Activated T-cell treated with anti-CD3 and anti-CD28 coated beads, Interleukin-2, amount 50 U/mL, for 24 hours (primary cell): ENCODE measurements around the gene WDR70.
"Not testable (repeated sequence)": the region's sequence is repeated elsewhere in the genome, so short reads cannot be mapped to it uniquely, and the experiment has no call there.

Source experiments
- DNase-seq: peaks from one replicate; pipeline ENCODE4 v3.0.0-alpha.2; 2020
- H3K27ac Mint-ChIP-seq: 2 replicates; pipeline ENCODE4 v1.8.0; 2020; ENCODE audit warnings: mild to moderate bottlenecking, mixed read lengths
- H3K27me3 Mint-ChIP-seq: 2 replicates; pipeline ENCODE4 v1.8.0; 2020; ENCODE audit warnings: mixed read lengths
- H3K36me3 Mint-ChIP-seq: 2 replicates; pipeline ENCODE4 v1.8.0; 2020; ENCODE audit warnings: low read depth, mixed read lengths
- H3K4me1 Mint-ChIP-seq: 2 replicates; pipeline ENCODE4 v1.8.0; 2020; ENCODE audit warnings: low read depth, mixed read lengths
- H3K4me3 Mint-ChIP-seq: 2 replicates; pipeline ENCODE4 v1.8.0; 2020; ENCODE audit warnings: mild to moderate bottlenecking, moderate library complexity, mixed read lengths
- H3K9me3 Mint-ChIP-seq: 2 replicates; pipeline ENCODE4 v1.8.0; 2020; ENCODE audit warnings: mixed read lengths

The WDR70 gene

GRCh38 chr5:37665889-37666288 is 286.8 kb downstream of the WDR70 start:
- no peak overlapping the region for H3K27ac Mint-ChIP-seq
- no peaks in the 10 kb centered on the region for H3K27me3 Mint-ChIP-seq
- no peak overlapping the region for H3K4me3 Mint-ChIP-seq
- no peak for DNase-seq
- peaks cover 8% of the 10 kb centered on the region for H3K4me1 Mint-ChIP-seq
- no peaks in the 10 kb centered on the region for H3K9me3 Mint-ChIP-seq
- peaks cover 32% of the 10 kb centered on the region for H3K36me3 Mint-ChIP-seq

- Mint-ChIP-seq H3K27ac (no peak overlapping the region), H3K27me3 (no peaks in the 10 kb centered on the region), H3K4me3 (no peak overlapping the region), H3K36me3 (peaks cover 31% of the 10 kb centered on the region), H3K9me3 (no peaks in the 10 kb centered on the region), H3K4me1 (peaks cover 22% of the 10 kb centered on the region)
- DNase-seq, result no peak
These were observed 288.3 kb downstream of the WDR70 start for GRCh38 chr5:37667430-37667829.

- H3K9me3 Mint-ChIP-seq, result no peaks in the 10 kb centered on the region
- peaks cover 27% of the 10 kb centered on the region for H3K36me3 Mint-ChIP-seq
- H3K27me3 Mint-ChIP-seq, result no peaks in the 10 kb centered on the region
- DNase-seq, result no peak
- peaks cover 25% of the 10 kb centered on the region for H3K4me1 Mint-ChIP-seq
- H3K27ac Mint-ChIP-seq, result no peak overlapping the region
- no peak overlapping the region for H3K4me3 Mint-ChIP-seq
These were observed 288.7 kb downstream of the WDR70 start for GRCh38 chr5:37667846-37668245.

- Mint-ChIP-seq H3K4me3 (no peak overlapping the region), H3K36me3 (peaks cover 23% of the 10 kb centered on the region), H3K27ac (no peak overlapping the region), H3K9me3 (no peaks in the 10 kb centered on the region), H3K4me1 (peaks cover 27% of the 10 kb centered on the region), H3K27me3 (no peaks in the 10 kb centered on the region)
- DNase-seq, result no peak
These were observed 289.5 kb downstream of the WDR70 start for GRCh38 chr5:37668524-37669047.

GRCh38 chr5:37672118-37672588 is 293.0 kb downstream of the WDR70 start:
- H3K36me3 Mint-ChIP-seq, result peaks cover 20% of the 10 kb centered on the region
- H3K9me3 Mint-ChIP-seq, DNase-seq, H3K27me3 Mint-ChIP-seq, H3K4me3 Mint-ChIP-seq, H3K27ac Mint-ChIP-seq: not testable (repeated sequence)
- peaks cover 25% of the 10 kb centered on the region for H3K4me1 Mint-ChIP-seq

- not testable (repeated sequence) for H3K27me3 Mint-ChIP-seq, H3K4me3 Mint-ChIP-seq, H3K27ac Mint-ChIP-seq, DNase-seq, H3K9me3 Mint-ChIP-seq
- Mint-ChIP-seq H3K4me1 (peaks cover 25% of the 10 kb centered on the region), H3K36me3 (peaks cover 18% of the 10 kb centered on the region)
These were observed 295.2 kb downstream of the WDR70 start for GRCh38 chr5:37674361-37674760.

- DNase-seq, H3K27me3 Mint-ChIP-seq, H3K4me3 Mint-ChIP-seq, H3K27ac Mint-ChIP-seq: not testable (repeated sequence)
- Mint-ChIP-seq H3K4me1 (peaks cover 10% of the 10 kb centered on the region), H3K36me3 (peaks cover 58% of the 10 kb centered on the region), H3K9me3 (peaks cover 22% of the 10 kb centered on the region)
These were observed 300.2 kb downstream of the WDR70 start for GRCh38 chr5:37679326-37679725.

GRCh38 chr5:37679903-37680302 is 300.8 kb downstream of the WDR70 start:
- peaks cover 62% of the 10 kb centered on the region for H3K36me3 Mint-ChIP-seq
- peaks cover 10% of the 10 kb centered on the region for H3K4me1 Mint-ChIP-seq
- not testable (repeated sequence) for H3K27me3 Mint-ChIP-seq, H3K27ac Mint-ChIP-seq, H3K4me3 Mint-ChIP-seq, DNase-seq
- peaks cover 22% of the 10 kb centered on the region for H3K9me3 Mint-ChIP-seq

- H3K27me3 Mint-ChIP-seq, result no peaks in the 10 kb centered on the region
- H3K27ac Mint-ChIP-seq, result no peak overlapping the region
- H3K4me3 Mint-ChIP-seq, result no peak overlapping the region
- H3K9me3 Mint-ChIP-seq, result peaks cover 16% of the 10 kb centered on the region
- DNase-seq, result no peak
- peaks cover 10% of the 10 kb centered on the region for H3K4me1 Mint-ChIP-seq
- H3K36me3 Mint-ChIP-seq, result peaks cover 67% of the 10 kb centered on the region
These were observed 304.0 kb downstream of the WDR70 start for GRCh38 chr5:37683072-37683471.

GRCh38 chr5:37685211-37685610 is 306.1 kb downstream of the WDR70 start:
- H3K4me3 Mint-ChIP-seq, result no peak overlapping the region
- H3K9me3 Mint-ChIP-seq, result peaks cover 14% of the 10 kb centered on the region
- H3K27me3 Mint-ChIP-seq, result no peaks in the 10 kb centered on the region
- no peak for DNase-seq
- H3K4me1 Mint-ChIP-seq, result peaks cover 3% of the 10 kb centered on the region
- peaks cover 64% of the 10 kb centered on the region for H3K36me3 Mint-ChIP-seq
- H3K27ac Mint-ChIP-seq, result no peak overlapping the region

GRCh38 chr5:37685816-37686215 is 306.7 kb downstream of the WDR70 start:
- Mint-ChIP-seq H3K27ac (no peak overlapping the region), H3K9me3 (peaks cover 10% of the 10 kb centered on the region), H3K36me3 (peaks cover 60% of the 10 kb centered on the region), H3K27me3 (no peaks in the 10 kb centered on the region), H3K4me3 (no peak overlapping the region), H3K4me1 (no peaks in the 10 kb centered on the region)
- DNase-seq, result no peak

- H3K27ac Mint-ChIP-seq, DNase-seq, H3K27me3 Mint-ChIP-seq, H3K4me1 Mint-ChIP-seq, H3K4me3 Mint-ChIP-seq: not testable (repeated sequence)
- peaks cover 38% of the 10 kb centered on the region for H3K36me3 Mint-ChIP-seq
- peaks cover 19% of the 10 kb centered on the region for H3K9me3 Mint-ChIP-seq
These were observed 309.8 kb downstream of the WDR70 start for GRCh38 chr5:37688925-37689324.

- H3K27ac Mint-ChIP-seq, H3K4me1 Mint-ChIP-seq, DNase-seq, H3K27me3 Mint-ChIP-seq, H3K4me3 Mint-ChIP-seq: not testable (repeated sequence)
- peaks cover 28% of the 10 kb centered on the region for H3K9me3 Mint-ChIP-seq
- peaks cover 41% of the 10 kb centered on the region for H3K36me3 Mint-ChIP-seq
These were observed 315.2 kb downstream of the WDR70 start for GRCh38 chr5:37694333-37694732.

GRCh38 chr5:37694867-37695266 is 315.7 kb downstream of the WDR70 start:
- no peaks in the 10 kb centered on the region for H3K27me3 Mint-ChIP-seq
- no peaks in the 10 kb centered on the region for H3K4me1 Mint-ChIP-seq
- peaks cover 41% of the 10 kb centered on the region for H3K36me3 Mint-ChIP-seq
- H3K4me3 Mint-ChIP-seq, result no peak overlapping the region
- no peak for DNase-seq
- H3K9me3 Mint-ChIP-seq, result peaks cover 28% of the 10 kb centered on the region
- no peak overlapping the region for H3K27ac Mint-ChIP-seq

GRCh38 chr5:37695647-37696046 is 316.5 kb downstream of the WDR70 start:
- H3K27ac Mint-ChIP-seq, result no peak overlapping the region
- DNase-seq, result no peak
- no peak overlapping the region for H3K4me3 Mint-ChIP-seq
- H3K36me3 Mint-ChIP-seq, result peaks cover 46% of the 10 kb centered on the region
- H3K9me3 Mint-ChIP-seq, result peaks cover 28% of the 10 kb centered on the region
- no peaks in the 10 kb centered on the region for H3K4me1 Mint-ChIP-seq
- H3K27me3 Mint-ChIP-seq, result no peaks in the 10 kb centered on the region
